H1 (cell line): ENCODE data around the gene UBAP2L. TPM values are rescaled to one million over a fixed set of nuclear protein-coding genes. Genes with fewer than 3 reads are reported as not detected.

Source experiments
- ATF2 ChIP-seq: IDR thresholded peaks from 2 replicates; pipeline ENCODE4 v1.6.1; 2012; ENCODE audit warnings: low read length, inconsistent platforms
- CREB1 ChIP-seq: IDR thresholded peaks from 2 replicates; pipeline ENCODE4 v1.6.1; 2012; ENCODE audit warnings: inconsistent platforms
- ZNF274 ChIP-seq: IDR thresholded peaks from 2 replicates; pipeline ENCODE4 v1.7.0; 2012; ENCODE audit warnings: low read length, borderline replicate concordance; ENCODE audit errors: extremely low read depth
- polyA plus RNA-seq, 7 experiments: library from polyadenylated mRNA; depleted of rRNA in 3 of 7; stranded (reverse) in 5 of 7; unstranded in 2 of 7; fragments of >200 nt in 5 of 7; fragments of 200-250 nt in 2 of 7; gene quantifications; 1 replicate in 5 of 7; 2 replicates in 1 of 7; 4 replicates in 1 of 7; pipeline versions ENCODE4 v1.2.1 to v1.2.3, GENCODE V29; 2011 to 2013; ENCODE audit warnings: missing spikeins in 2 of 7, mixed read lengths in 2 of 7
- total RNA-seq: library from RNA; stranded (reverse); fragmentation: NEBNext Ultra II Directional; extraction: Animal tissue kit (Norgen Biotek cat#: 25700); gene quantifications from 2 replicates; pipeline ENCODE4 v1.2.1, GENCODE V29; 2021

The UBAP2L gene
- total and polyA plus RNA-seq, 2 of the 8 experiments (the other 6 are each of a cell fraction or from before 2014, with no cell fraction given) = 254 to 349 TPM

DNA sequence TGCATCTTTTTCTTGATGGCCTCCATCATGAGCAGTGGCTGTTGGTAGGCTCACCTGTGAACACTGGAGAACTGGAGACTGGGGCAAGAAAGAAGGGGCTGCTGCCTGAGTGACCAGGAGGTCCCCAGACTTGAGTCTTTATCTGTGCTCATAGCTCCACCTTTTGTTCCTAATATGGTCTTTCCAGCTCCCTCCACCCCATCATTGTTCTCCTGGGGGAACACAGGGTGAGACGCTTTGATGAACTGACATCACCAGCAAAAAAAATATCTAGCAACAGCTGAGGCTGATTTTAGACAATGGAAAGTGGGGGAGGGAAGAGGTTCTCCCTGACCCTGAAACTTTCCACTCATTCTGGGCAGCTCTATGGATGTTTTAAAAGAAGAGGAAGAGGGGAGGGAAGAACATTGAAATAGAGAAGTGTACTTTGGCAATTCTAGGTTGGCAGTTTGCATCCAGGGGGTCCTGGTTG lies 28.7 kb upstream of the UBAP2L start, which contains the start of gene TPM3 (continued):
- TF ChIP-seq ATF2 = no peak
- no peak for TF ChIP-seq CREB1
- TF ChIP-seq ZNF274 = no peak
